Airway epithelial cell (primary cell): ENCODE measurements around the gene RAB27A. TPM values are rescaled to one million over a fixed set of nuclear protein-coding genes. Genes with fewer than 3 reads are reported as not detected.

Source experiments
- total RNA-seq: library from RNA; depleted of rRNA; stranded (reverse); fragments of >200 nt; gene quantifications from 2 replicates; pipeline ENCODE4 v1.2.3, GENCODE V29; 2015

RAB27A gene
- 2.7 and 4.5 TPM in 2 replicates for total RNA-seq

GRCh38 chr15:55289746-55290527 is at the start of gene RAB27A:
Gene RAB27A (minus strand): TSS chr15:55289813. CDS start chr15:55234934, 54,879 bp downstream.

GRCh38 chr15:55318588-55319494 is 29.2 kb upstream of the RAB27A start, which contains the start of the genes PIGB and PIGBOS1:
Gene PIGB (plus strand): TSS chr15:55319222. CDS start chr15:55319251, 29 bp downstream.
Gene PIGBOS1 (minus strand): TSS chr15:55319123. CDS start chr15:55317792, 1,331 bp downstream.

GRCh38 chr15:55196458-55197361 is 92.9 kb downstream of the RAB27A start, which contains the start of gene RSL24D1:
Gene RSL24D1 (minus strand): TSS chr15:55196941. CDS start chr15:55196890, 51 bp downstream.

Other genes with a start within 250 kb of the RAB27A start
- 56.6 and 70.0 TPM in 2 replicates for gene RSL24D1, start 92.9 kb downstream of the RAB27A start, total RNA-seq
- 4.3 and 9.5 TPM in 2 replicates for gene PIGBOS1, start 29.3 kb upstream of the RAB27A start, total RNA-seq
- gene PIGB, start 29.4 kb upstream of the RAB27A start, total RNA-seq, result 7.4 and 9.0 TPM in 2 replicates
- 12.3 and 18.7 TPM in 2 replicates for gene CCPG1, start 118.5 kb upstream of the RAB27A start, total RNA-seq
- gene PIERCE2, start 118.7 kb upstream of the RAB27A start, total RNA-seq, result 0.51 and 1.5 TPM in 2 replicates
- 0.74 and 4.5 TPM in 2 replicates for gene DNAAF4, start 218.4 kb upstream of the RAB27A start, total RNA-seq